HG03432 (cell line): ENCODE measurements around the gene TLR7.

Experiments used
- ATAC-seq: cut with Tn5 transposase; IDR thresholded peaks from one replicate; pipeline ENCODE4 v1.9.1; 2021; ENCODE audit warnings: mild to moderate bottlenecking, moderate library complexity; ENCODE audit not compliant: unreplicated experiment

Gene TLR7

GRCh38 chrX:12922599-12922919, 55.7 kb downstream of the TLR7 start:
- no peak for ATAC-seq

- ATAC-seq: no peak
Observed at GRCh38 chrX:12929701-12930100, 62.8 kb downstream of the TLR7 start.

GRCh38 chrX:12930150-12930549, 63.3 kb downstream of the TLR7 start:
- ATAC-seq: no peak

GRCh38 chrX:12932244-12932643, 65.4 kb downstream of the TLR7 start:
- no peak for ATAC-seq

GRCh38 chrX:12934850-12935249, 68.0 kb downstream of the TLR7 start:
- no peak for ATAC-seq

GRCh38 chrX:12936947-12937346, 70.1 kb downstream of the TLR7 start:
- no peak for ATAC-seq
